Diencephalon (tissue), 1 donor: ENCODE results near the gene USP44. TPM values are rescaled to one million over a fixed set of nuclear protein-coding genes. Genes with fewer than 3 reads are reported as not detected.

Experiments used
- total RNA-seq: library from RNA; depleted of rRNA; stranded (reverse); fragments of >200 nt; gene quantifications from one replicate; pipeline ENCODE4 v1.2.3, GENCODE V29; 2014

USP44 gene
- 4.4 TPM for total RNA-seq

GRCh38 chr12:95551305-95551704, at the start of gene USP44:
USP44 (minus strand) TSS chr12:95551476; CDS start chr12:95534256, 17,220 bp downstream.

DNA sequence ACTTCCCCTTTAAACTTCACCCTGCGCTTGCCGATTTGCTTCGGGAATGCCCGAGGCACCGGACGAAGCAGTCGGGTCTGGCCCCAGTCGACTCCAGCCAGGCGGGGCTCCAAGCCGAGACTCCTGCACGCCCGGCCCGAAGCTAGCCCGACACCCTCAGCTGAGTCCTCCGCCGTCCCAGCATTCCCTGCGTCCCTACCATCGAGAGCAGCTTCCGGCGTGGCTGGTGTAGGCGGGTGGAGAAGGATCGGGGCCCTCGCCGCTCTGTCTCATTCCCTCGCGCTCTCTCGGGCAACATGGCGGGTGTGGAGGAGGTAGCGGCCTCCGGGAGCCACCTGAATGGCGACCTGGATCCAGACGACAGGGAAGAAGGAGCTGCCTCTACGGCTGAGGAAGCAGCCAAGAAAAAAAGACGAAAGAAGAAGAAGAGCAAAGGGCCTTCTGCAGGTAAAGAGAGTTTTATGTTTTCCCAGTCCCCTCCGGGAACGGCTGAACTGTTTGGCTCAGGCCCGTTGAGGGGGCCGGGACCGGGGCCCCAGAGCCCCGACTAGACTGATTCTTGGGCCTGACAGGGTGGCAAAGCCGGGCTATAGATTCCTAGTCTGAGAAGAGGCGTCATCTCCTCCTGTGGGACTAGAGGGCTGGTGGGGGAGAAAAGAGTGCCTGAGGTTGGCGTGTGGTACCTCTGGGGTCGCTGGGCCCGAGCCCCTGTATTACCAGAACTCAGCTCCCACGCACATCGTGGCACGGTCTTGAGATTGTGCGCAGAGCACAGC, 77.2 kb downstream of the USP44 start, which contains the start of gene METAP2:
TSS of gene METAP2 (plus strand) at position 269 of the 776 bp plus-strand sequence. CDS start at position 297, 28 bp downstream.

Other genes starting within 250 kb of the USP44 start
- 51.0 TPM for gene METAP2, start 77.3 kb downstream of the USP44 start, total RNA-seq
- gene NTN4, start 239.3 kb upstream of the USP44 start, total RNA-seq: 16.4 TPM